ENCODE measurements around the gene KRT72.
"Not testable (repeated sequence)": the region's sequence is repeated elsewhere in the genome, so short reads cannot be mapped to it uniquely, and the experiment has no call there.

The KRT72 gene

GRCh38 chr12:52604859-52605258 lies 3.6 kb upstream of the KRT72 start:
- DNase-seq (ENCODE audit: low read depth), result no peak
- no peak for TF ChIP-seq CTCF (IDR thresholded peaks at IDR 0.05; ENCODE audit: insufficient read depth, low read depth, low read length, missing control alignments)
- no peak overlapping the region for H3K4me3 ChIP-seq (ENCODE audit: low read length)

- no peak for TF ChIP-seq CTCF (IDR thresholded peaks at IDR 0.05; ENCODE audit: insufficient read depth, low read depth, low read length, missing control alignments)
- peak; percentile 56 for DNase-seq (ENCODE audit: low read depth)
- H3K4me3 ChIP-seq (ENCODE audit: low read length), result no peak overlapping the region
Measured at GRCh38 chr12:52603314-52603713, 2.1 kb upstream of the KRT72 start.

DNA sequence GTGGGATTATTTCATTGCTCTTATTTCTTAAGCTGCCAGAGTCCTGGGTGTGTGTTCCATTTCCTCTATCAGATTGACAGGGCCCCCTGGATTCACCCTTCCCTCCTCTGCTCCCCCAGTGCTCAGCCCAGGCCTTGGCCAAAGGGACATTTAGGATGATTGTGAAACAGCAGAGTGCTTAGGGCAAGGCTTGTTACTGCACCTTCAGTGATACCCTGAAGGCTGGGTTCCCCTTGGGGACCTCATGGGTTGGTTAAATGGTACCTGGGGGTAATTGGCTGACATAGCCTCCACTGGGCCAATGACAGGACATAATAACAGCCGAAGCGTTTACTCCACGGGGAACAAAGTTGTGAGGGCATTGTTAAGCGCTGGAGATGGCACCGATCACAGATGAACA lies 1.3 kb upstream of the KRT72 start:
- H3K4me3 ChIP-seq (ENCODE audit: low read length), result no peak overlapping the region
- DNase-seq (ENCODE audit: low read depth), result no peak
- no peak for TF ChIP-seq CTCF (IDR thresholded peaks at IDR 0.05; ENCODE audit: insufficient read depth, low read depth, low read length, missing control alignments)

GRCh38 chr12:52601671-52602070 lies 408 bp upstream of the KRT72 start:
- no peak for TF ChIP-seq CTCF (IDR thresholded peaks at IDR 0.05; ENCODE audit: insufficient read depth, low read depth, low read length, missing control alignments)
- no peak overlapping the region for H3K4me3 ChIP-seq (ENCODE audit: low read length)
- DNase-seq (ENCODE audit: low read depth), result no peak

DNA sequence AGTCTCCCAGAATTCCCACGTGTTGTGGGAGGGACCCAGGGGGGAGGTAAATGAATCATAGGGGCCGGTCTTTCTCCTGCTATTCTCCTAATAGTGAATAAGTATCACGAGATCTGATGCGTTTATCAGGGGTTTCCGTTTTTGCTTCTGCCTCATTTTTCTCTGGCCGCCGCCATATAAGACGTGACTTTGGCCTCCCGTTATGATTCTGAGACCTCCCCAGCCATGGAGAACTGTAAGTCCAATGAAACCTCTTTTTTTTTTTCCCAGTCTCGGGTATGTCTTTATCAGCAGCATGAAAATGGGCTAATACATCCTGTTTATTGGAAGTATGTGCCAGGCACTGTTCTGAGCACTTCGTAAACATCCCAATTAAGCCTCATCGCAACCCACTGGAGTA lies 788 bp downstream of the KRT72 start:
- no peak for TF ChIP-seq CTCF (IDR thresholded peaks at IDR 0.05; ENCODE audit: insufficient read depth, low read depth, low read length, missing control alignments)
- DNase-seq (ENCODE audit: low read depth), result no peak
- no peak overlapping the region for H3K4me3 ChIP-seq (ENCODE audit: low read length)

- no peak for DNase-seq (ENCODE audit: low read depth)
- TF ChIP-seq CTCF (IDR thresholded peaks at IDR 0.05; ENCODE audit: insufficient read depth, low read depth, low read length, missing control alignments), result no peak
- H3K4me3 ChIP-seq (ENCODE audit: low read length), result no peak overlapping the region
Measured at GRCh38 chr12:52600071-52600470, 1.2 kb downstream of the KRT72 start.

DNA sequence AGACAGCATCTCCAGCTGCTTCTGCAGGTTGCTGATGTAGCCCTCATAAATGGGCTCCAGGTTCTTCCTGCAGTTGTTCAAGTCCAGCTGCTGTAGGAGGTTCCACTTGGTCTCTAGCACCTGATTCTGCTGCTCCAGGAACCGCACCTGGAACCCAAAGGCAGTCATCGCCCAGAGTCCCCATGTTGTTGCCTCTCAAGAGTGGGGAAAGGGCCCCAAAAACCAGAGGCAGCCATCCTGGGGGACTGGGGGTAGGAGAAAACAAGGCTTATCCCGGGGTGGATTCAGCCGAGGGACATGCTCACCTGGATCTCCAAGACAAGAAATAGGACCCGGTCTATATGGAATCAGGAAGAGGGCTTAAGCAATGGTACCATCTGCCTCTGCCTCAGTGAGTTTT lies 2.3 kb downstream of the KRT72 start:
- TF ChIP-seq CTCF (IDR thresholded peaks at IDR 0.05; ENCODE audit: insufficient read depth, low read depth, low read length, missing control alignments), result no peak
- H3K4me3 ChIP-seq (ENCODE audit: low read length), result no peak overlapping the region
- DNase-seq (ENCODE audit: low read depth), result no peak

GRCh38 chr12:52594237-52594636 lies 7.0 kb downstream of the KRT72 start:
- DNase-seq (ENCODE audit: low read depth); H3K4me3 ChIP-seq (ENCODE audit: low read length): not testable (repeated sequence)
